ENCODE data around the gene IL1RAPL1.

The IL1RAPL1 gene

GRCh38 chrX:28979877-28980276 is 392.6 kb downstream of the IL1RAPL1 start:
- no peak for DNase-seq (ENCODE audit: low spot score)
- TF ChIP-seq CTCF (IDR thresholded peaks at IDR 0.05; ENCODE audit: borderline replicate concordance, control extremely low read depth, extremely low read depth, insufficient read depth, missing control alignments): no peak
- in situ Hi-C loops (cut with MboI; ENCODE audit: low sequenced_read_pairs, unreplicated experiment): no loop called here

- no peak for DNase-seq (ENCODE audit: low spot score)
- in situ Hi-C loops (cut with MboI; ENCODE audit: low sequenced_read_pairs, unreplicated experiment): no loop called here
- no peak for TF ChIP-seq CTCF (IDR thresholded peaks at IDR 0.05; ENCODE audit: borderline replicate concordance, control extremely low read depth, extremely low read depth, insufficient read depth, missing control alignments)
Observed at GRCh38 chrX:28981952-28982351, 394.7 kb downstream of the IL1RAPL1 start.

GRCh38 chrX:28988246-28988645 is 401.0 kb downstream of the IL1RAPL1 start:
- TF ChIP-seq CTCF (IDR thresholded peaks at IDR 0.05; ENCODE audit: borderline replicate concordance, control extremely low read depth, extremely low read depth, insufficient read depth, missing control alignments): no peak
- no peak for DNase-seq (ENCODE audit: low spot score)
- in situ Hi-C loops (cut with MboI; ENCODE audit: low sequenced_read_pairs, unreplicated experiment): no loop called here

GRCh38 chrX:28997706-28998463 is 410.6 kb downstream of the IL1RAPL1 start:
- in situ Hi-C loops (cut with MboI; ENCODE audit: low sequenced_read_pairs, unreplicated experiment): no loop called here
- DNase-seq (ENCODE audit: low spot score): no peak
- TF ChIP-seq CTCF (IDR thresholded peaks at IDR 0.05; ENCODE audit: borderline replicate concordance, control extremely low read depth, extremely low read depth, insufficient read depth, missing control alignments): no peak

GRCh38 chrX:28998609-28999135 is 411.4 kb downstream of the IL1RAPL1 start:
- in situ Hi-C loops (cut with MboI; ENCODE audit: low sequenced_read_pairs, unreplicated experiment): no loop called here
- TF ChIP-seq CTCF (IDR thresholded peaks at IDR 0.05; ENCODE audit: borderline replicate concordance, control extremely low read depth, extremely low read depth, insufficient read depth, missing control alignments): no peak
- DNase-seq (ENCODE audit: low spot score): no peak

GRCh38 chrX:29012867-29013266 is 425.6 kb downstream of the IL1RAPL1 start:
- no peak for TF ChIP-seq CTCF (IDR thresholded peaks at IDR 0.05; ENCODE audit: borderline replicate concordance, control extremely low read depth, extremely low read depth, insufficient read depth, missing control alignments)
- in situ Hi-C loops (cut with MboI; ENCODE audit: low sequenced_read_pairs, unreplicated experiment): no loop called here
- DNase-seq (ENCODE audit: low spot score): no peak

Data from GM13976 (cell line).